HepG2 (cell line): Measurements from ENCODE around the gene TRAF5. TPM values are rescaled to one million over a fixed set of nuclear protein-coding genes. Genes with fewer than 3 reads are reported as not detected.

Experiments
- ATAC-seq: fragments of 200-7000 bp; cut with Tn5 transposase; 3 replicates; pipeline ENCODE4 v1.9.1; 2020; ENCODE audit warnings: mild to moderate bottlenecking, moderate library complexity
- BruUV-seq: library from RNA; stranded (reverse); fragments of 400-500 nt; replicated peaks from 2 replicates; lab custom pipeline; 2021; lab: Mats Ljungman, UMichigan
- CTCF ChIA-PET: fragments of 300-600 bp; formaldehyde crosslinking; extraction: SDS; loops from one replicate; lab custom pipeline; 2021; ENCODE audit warnings: low total read pairs, inconsistent platforms, low intra/inter-chr PET ratio; lab: Yijun Ruan, JAX
- POLR2A ChIA-PET: fragments of 350-600 bp; sonication (Branson Sonifier 250); formaldehyde crosslinking; loops from one replicate; lab custom pipeline; 2020; ENCODE audit warnings: antibody characterized with exemption, inconsistent platforms; lab: Yijun Ruan, JAX
- DNase-seq: peaks from one replicate; pipeline ENCODE4 v3.0.0-alpha.2; 2015; ENCODE audit warnings: low spot score
- FAIRE-seq: peaks from 3 replicates; lab custom pipeline; 2011; peaks lifted over from hg19 to GRCh38; lab: Jason Lieb, UNC
- H2AFZ ChIP-seq: one replicate; pipeline ENCODE4 v1.6.1; 2011; ENCODE audit warnings: low read length, inconsistent platforms
- H3K27ac ChIP-seq: fragments of 300-600 bp; 3 replicates; pipeline ENCODE4 v1.8.0; 2011; ENCODE audit warnings: mixed run types, mild to moderate bottlenecking, mixed read lengths, low read length, inconsistent platforms; ENCODE audit not compliant: insufficient read depth; ENCODE audit errors: extremely low read length
- H3K27me3 ChIP-seq, 2 experiments: fragments of 200-600 bp in 1 of 2; 2 replicates in 1 of 2; 3 replicates in 1 of 2; pipeline versions ENCODE4 v1.6.0 to v1.8.0; 2011; ENCODE audit warnings: low read length in 2 of 2, mild to moderate bottlenecking in 2 of 2, moderate library complexity in 2 of 2, inconsistent platforms in 1 of 2; ENCODE audit not compliant: insufficient read depth in 2 of 2, control insufficient read depth in 1 of 2
- H3K36me3 ChIP-seq, 2 experiments: fragments of 200-600 bp in 1 of 2; replicated peaks in 1 of 2; 2 replicates in 1 of 2; 3 replicates in 1 of 2; pipeline versions ENCODE4 v1.5.1 to v1.8.0; 2011; ENCODE audit warnings: low read length in 2 of 2, inconsistent platforms in 1 of 2; ENCODE audit not compliant: insufficient read depth in 2 of 2, control insufficient read depth in 1 of 2
- H3K4me1 ChIP-seq: 2 replicates; pipeline ENCODE4 v1.5.1; 2012; ENCODE audit warnings: low read length, inconsistent platforms; ENCODE audit not compliant: insufficient read depth
- H3K4me2 ChIP-seq: 2 replicates; pipeline ENCODE4 v1.6.0; 2011; ENCODE audit warnings: low read depth, low read length, inconsistent platforms
- H3K4me3 ChIP-seq, 3 experiments: fragments of 200-600 bp in 1 of 3; sonication (generic), shearing (Covaris generic) in 1 of 3; replicated peaks in 1 of 3; 2 replicates each; pipeline ENCODE4 v1.5.1; 2011 to 2016; ENCODE audit warnings: low read length in 3 of 3, inconsistent platforms in 2 of 3, low read depth in 2 of 3, mild to moderate bottlenecking in 2 of 3, control low read depth in 1 of 3, mixed read lengths in 1 of 3; ENCODE audit not compliant: insufficient read depth in 1 of 3
- H3K79me2 ChIP-seq: one replicate; pipeline ENCODE4 v1.6.1; 2011; ENCODE audit warnings: low read length, inconsistent platforms; ENCODE audit not compliant: insufficient read depth
- H3K9ac ChIP-seq: 2 replicates; pipeline ENCODE4 v1.6.0; 2011; ENCODE audit warnings: mild to moderate bottlenecking, low read depth, low read length, inconsistent platforms; ENCODE audit not compliant: insufficient read depth
- H3K9me3 ChIP-seq: 2 replicates; pipeline ENCODE4 v1.5.1; 2012; ENCODE audit warnings: mild to moderate bottlenecking, low read length
- H4K20me1 ChIP-seq: 2 replicates; pipeline ENCODE4 v1.6.0; 2011; ENCODE audit warnings: inconsistent platforms, mild to moderate bottlenecking, low read length, moderate library complexity; ENCODE audit not compliant: insufficient read depth
- CCAR2 ChIP-seq: fragments of 200-400 bp; formaldehyde crosslinking; optimal IDR thresholded peaks from 2 replicates; pipeline ENCODE3; 2018; ENCODE audit warnings: low read depth, mild to moderate bottlenecking, low read length, moderate library complexity
- PITX1 ChIP-seq: sonication (generic); formaldehyde crosslinking; IDR thresholded peaks from 2 replicates; pipeline ENCODE4 v1.5.1; 2020; ENCODE audit warnings: mild to moderate bottlenecking, missing genetic modification reagents
- TSC22D2 ChIP-seq: sonication (generic); formaldehyde crosslinking; IDR thresholded peaks from 2 replicates; pipeline ENCODE4 v1.5.1; 2020; ENCODE audit warnings: missing genetic modification reagents, mild to moderate bottlenecking, borderline replicate concordance
- WGBS: methylation state at CpG from one replicate; pipeline ENCODE4 v1.1.6; 2017; ENCODE audit warnings: low lambda C conversion rate; 5-methylcytosine and 5-hydroxymethylcytosine counted together
- in situ Hi-C: cut with HindIII; loops from 2 replicates; pipeline ENCODE4 v1.10.0; 2017; ENCODE audit warnings: low pct_unique_long_range_greater_than_20kb; ENCODE audit not compliant: extremely low pct_ligation_motif_present
- intact Hi-C: fragments of 100-400 bp; cut with micrococcal nuclease; formaldehyde crosslinking; loops from one replicate; pipeline ENCODE4 v1.10.0; 2022; ENCODE audit not compliant: unreplicated experiment
- polyA plus RNA-seq, 8 experiments: library from polyadenylated mRNA; depleted of rRNA in 3 of 8; stranded (reverse) in 7 of 8; unstranded in 1 of 8; fragments of >200 nt; fragmentation: Illumina TruSeq in 4 of 8; extraction: Trizol in 4 of 8; gene quantifications; 2 replicates each; pipeline versions ENCODE4 v1.2.1 to v1.2.3, GENCODE V29; 2011 to 2016; ENCODE audit warnings: low read depth in 4 of 8, missing spikeins in 1 of 8, mixed read lengths in 1 of 8; ENCODE audit not compliant: insufficient read depth in 1 of 8
- total RNA-seq, 5 experiments: library from RNA; depleted of rRNA; stranded (reverse); fragments of >200 nt; fragmentation: Illumina TruSeq; extraction: Trizol; gene quantifications; 2 replicates each; pipeline ENCODE4 v1.2.3, GENCODE V29; 2016; ENCODE audit warnings: low read depth in 1 of 5
- TF ChIP-seq, protein P1 (sequence below): sonication (generic); formaldehyde crosslinking; conservative IDR thresholded peaks from 2 replicates; pipeline ENCODE4 v1.8.0; 2022; ENCODE audit warnings: low read depth, missing genetic modification reagents
- TF ChIP-seq, protein P2 (sequence below): sonication (generic); formaldehyde crosslinking; IDR thresholded peaks from 2 replicates; pipeline ENCODE4 v1.4.0; 2020; ENCODE audit warnings: missing genetic modification reagents, borderline replicate concordance
- TF ChIP-seq, protein P3 (sequence below): sonication (generic); formaldehyde crosslinking; IDR thresholded peaks from 2 replicates; pipeline ENCODE4 v1.4.0; 2020; ENCODE audit warnings: mild to moderate bottlenecking, missing genetic modification reagents
- TF ChIP-seq, protein P4 (sequence below): sonication (generic); formaldehyde crosslinking; IDR thresholded peaks from 2 replicates; pipeline ENCODE4 v1.4.0; 2020; ENCODE audit warnings: missing genetic modification reagents, borderline replicate concordance
- TF ChIP-seq, protein P5 (sequence below): IDR thresholded peaks from 2 replicates; pipeline ENCODE4 v1.6.1; 2016; ENCODE audit warnings: mild to moderate bottlenecking, missing biosample characterization, missing genetic modification reagents
- TF ChIP-seq, protein P6 (sequence below): sonication (generic); formaldehyde crosslinking; IDR thresholded peaks from 2 replicates; pipeline ENCODE4 v1.9.0; 2021; ENCODE audit warnings: missing genetic modification reagents, mild to moderate bottlenecking, borderline replicate concordance

The TRAF5 gene
- total and polyA plus RNA-seq, 2 of the 13 experiments (the other 11 are each of a cell fraction or from before 2014, with no cell fraction given) = 0.27 to 1.6 TPM

DNA sequence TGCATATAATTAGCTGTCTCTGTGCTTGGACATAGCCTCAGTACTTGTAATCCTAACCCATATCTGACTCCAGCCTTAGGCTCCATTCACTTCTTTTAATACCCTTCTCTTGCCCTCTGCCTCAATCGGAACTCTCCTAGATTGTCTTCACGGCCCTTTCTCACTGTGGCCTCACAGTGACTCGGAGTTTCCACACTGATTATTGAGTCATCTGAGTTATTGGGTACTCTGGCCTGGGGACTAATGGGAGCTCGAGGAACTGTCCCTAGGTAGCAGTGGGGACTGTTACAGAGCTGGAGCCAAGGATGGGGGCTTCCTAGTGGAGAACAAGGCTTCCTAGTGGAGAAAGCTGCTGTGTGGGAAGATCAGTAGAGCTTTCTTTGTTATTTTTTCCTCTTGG, 17.0 kb downstream of the TRAF5 start (continued):
- TF ChIP-seq, protein P1, sequence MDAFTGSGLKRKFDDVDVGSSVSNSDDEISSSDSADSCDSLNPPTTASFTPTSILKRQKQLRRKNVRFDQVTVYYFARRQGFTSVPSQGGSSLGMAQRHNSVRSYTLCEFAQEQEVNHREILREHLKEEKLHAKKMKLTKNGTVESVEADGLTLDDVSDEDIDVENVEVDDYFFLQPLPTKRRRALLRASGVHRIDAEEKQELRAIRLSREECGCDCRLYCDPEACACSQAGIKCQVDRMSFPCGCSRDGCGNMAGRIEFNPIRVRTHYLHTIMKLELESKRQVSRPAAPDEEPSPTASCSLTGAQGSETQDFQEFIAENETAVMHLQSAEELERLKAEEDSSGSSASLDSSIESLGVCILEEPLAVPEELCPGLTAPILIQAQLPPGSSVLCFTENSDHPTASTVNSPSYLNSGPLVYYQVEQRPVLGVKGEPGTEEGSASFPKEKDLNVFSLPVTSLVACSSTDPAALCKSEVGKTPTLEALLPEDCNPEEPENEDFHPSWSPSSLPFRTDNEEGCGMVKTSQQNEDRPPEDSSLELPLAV (CRISPR knock-in tag) = no peak
- TF ChIP-seq, protein P2, sequence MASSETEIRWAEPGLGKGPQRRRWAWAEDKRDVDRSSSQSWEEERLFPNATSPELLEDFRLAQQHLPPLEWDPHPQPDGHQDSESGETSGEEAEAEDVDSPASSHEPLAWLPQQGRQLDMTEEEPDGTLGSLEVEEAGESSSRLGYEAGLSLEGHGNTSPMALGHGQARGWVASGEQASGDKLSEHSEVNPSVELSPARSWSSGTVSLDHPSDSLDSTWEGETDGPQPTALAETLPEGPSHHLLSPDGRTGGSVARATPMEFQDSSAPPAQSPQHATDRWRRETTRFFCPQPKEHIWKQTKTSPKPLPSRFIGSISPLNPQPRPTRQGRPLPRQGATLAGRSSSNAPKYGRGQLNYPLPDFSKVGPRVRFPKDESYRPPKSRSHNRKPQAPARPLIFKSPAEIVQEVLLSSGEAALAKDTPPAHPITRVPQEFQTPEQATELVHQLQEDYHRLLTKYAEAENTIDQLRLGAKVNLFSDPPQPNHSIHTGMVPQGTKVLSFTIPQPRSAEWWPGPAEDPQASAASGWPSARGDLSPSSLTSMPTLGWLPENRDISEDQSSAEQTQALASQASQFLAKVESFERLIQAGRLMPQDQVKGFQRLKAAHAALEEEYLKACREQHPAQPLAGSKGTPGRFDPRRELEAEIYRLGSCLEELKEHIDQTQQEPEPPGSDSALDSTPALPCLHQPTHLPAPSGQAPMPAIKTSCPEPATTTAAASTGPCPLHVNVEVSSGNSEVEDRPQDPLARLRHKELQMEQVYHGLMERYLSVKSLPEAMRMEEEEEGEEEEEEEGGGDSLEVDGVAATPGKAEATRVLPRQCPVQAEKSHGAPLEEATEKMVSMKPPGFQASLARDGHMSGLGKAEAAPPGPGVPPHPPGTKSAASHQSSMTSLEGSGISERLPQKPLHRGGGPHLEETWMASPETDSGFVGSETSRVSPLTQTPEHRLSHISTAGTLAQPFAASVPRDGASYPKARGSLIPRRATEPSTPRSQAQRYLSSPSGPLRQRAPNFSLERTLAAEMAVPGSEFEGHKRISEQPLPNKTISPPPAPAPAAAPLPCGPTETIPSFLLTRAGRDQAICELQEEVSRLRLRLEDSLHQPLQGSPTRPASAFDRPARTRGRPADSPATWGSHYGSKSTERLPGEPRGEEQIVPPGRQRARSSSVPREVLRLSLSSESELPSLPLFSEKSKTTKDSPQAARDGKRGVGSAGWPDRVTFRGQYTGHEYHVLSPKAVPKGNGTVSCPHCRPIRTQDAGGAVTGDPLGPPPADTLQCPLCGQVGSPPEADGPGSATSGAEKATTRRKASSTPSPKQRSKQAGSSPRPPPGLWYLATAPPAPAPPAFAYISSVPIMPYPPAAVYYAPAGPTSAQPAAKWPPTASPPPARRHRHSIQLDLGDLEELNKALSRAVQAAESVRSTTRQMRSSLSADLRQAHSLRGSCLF (CRISPR knock-in tag) = no peak
- TF ChIP-seq TSC22D2 (CRISPR knock-in tag) = no peak
- TF ChIP-seq, protein P3, sequence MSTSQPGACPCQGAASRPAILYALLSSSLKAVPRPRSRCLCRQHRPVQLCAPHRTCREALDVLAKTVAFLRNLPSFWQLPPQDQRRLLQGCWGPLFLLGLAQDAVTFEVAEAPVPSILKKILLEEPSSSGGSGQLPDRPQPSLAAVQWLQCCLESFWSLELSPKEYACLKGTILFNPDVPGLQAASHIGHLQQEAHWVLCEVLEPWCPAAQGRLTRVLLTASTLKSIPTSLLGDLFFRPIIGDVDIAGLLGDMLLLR (CRISPR knock-in tag) = no peak

DNA sequence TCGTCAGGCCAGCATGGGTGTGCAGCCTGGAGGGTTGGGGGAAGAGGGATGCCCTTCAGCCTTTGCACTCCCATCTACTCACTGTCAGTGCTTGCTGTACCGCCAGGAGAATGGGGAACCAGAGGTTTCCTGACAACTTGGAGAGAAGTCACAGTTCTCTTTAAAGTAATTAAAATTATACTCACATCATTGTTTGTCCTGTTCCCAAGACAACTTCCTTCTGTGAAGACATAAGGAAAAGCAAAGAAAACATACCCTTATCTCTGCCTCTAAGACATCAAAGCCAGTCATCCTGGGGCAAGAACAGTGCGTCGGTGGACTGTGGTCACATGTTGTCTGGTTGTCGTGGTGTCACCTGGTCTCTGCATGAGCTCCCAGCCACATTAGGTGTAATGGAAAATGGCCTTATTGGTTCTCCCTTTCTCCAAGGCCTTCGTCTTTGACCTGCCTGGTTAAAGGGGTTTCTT, 17.6 kb downstream of the TRAF5 start:
- BruUV-seq = no TSS peak
- FAIRE-seq = no peak
- TF ChIP-seq, protein P4, sequence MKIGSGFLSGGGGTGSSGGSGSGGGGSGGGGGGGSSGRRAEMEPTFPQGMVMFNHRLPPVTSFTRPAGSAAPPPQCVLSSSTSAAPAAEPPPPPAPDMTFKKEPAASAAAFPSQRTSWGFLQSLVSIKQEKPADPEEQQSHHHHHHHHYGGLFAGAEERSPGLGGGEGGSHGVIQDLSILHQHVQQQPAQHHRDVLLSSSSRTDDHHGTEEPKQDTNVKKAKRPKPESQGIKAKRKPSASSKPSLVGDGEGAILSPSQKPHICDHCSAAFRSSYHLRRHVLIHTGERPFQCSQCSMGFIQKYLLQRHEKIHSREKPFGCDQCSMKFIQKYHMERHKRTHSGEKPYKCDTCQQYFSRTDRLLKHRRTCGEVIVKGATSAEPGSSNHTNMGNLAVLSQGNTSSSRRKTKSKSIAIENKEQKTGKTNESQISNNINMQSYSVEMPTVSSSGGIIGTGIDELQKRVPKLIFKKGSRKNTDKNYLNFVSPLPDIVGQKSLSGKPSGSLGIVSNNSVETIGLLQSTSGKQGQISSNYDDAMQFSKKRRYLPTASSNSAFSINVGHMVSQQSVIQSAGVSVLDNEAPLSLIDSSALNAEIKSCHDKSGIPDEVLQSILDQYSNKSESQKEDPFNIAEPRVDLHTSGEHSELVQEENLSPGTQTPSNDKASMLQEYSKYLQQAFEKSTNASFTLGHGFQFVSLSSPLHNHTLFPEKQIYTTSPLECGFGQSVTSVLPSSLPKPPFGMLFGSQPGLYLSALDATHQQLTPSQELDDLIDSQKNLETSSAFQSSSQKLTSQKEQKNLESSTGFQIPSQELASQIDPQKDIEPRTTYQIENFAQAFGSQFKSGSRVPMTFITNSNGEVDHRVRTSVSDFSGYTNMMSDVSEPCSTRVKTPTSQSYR = no peak
- TF ChIP-seq CCAR2 (no peak), PITX1 (CRISPR knock-in tag) (no peak)
- TF ChIP-seq, protein P5, sequence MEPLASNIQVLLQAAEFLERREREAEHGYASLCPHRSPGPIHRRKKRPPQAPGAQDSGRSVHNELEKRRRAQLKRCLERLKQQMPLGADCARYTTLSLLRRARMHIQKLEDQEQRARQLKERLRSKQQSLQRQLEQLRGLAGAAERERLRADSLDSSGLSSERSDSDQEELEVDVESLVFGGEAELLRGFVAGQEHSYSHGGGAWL (CRISPR knock-in tag) = no peak
- TF ChIP-seq, protein P6, sequence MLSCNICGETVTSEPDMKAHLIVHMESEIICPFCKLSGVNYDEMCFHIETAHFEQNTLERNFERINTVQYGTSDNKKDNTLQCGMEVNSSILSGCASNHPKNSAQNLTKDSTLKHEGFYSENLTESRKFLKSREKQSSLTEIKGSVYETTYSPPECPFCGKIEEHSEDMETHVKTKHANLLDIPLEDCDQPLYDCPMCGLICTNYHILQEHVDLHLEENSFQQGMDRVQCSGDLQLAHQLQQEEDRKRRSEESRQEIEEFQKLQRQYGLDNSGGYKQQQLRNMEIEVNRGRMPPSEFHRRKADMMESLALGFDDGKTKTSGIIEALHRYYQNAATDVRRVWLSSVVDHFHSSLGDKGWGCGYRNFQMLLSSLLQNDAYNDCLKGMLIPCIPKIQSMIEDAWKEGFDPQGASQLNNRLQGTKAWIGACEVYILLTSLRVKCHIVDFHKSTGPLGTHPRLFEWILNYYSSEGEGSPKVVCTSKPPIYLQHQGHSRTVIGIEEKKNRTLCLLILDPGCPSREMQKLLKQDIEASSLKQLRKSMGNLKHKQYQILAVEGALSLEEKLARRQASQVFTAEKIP (CRISPR knock-in tag) = no peak

More for the DNA sequence above, 17.6 kb downstream of the TRAF5 start:
- Histone ChIP-seq H3K27me3 (no peaks in the 10 kb centered on the region), H2AFZ (no peak overlapping the region), H4K20me1 (no peaks in the 10 kb centered on the region), H3K79me2 (no peaks in the 10 kb centered on the region), H3K4me3 (no peak overlapping the region), H3K4me2 (no peak overlapping the region), H3K27ac (no peak overlapping the region), H3K9me3 (no peaks in the 10 kb centered on the region), H3K36me3 (no peaks in the 10 kb centered on the region), H3K9ac (no peak overlapping the region), H3K4me1 (no peaks in the 10 kb centered on the region)
- ATAC-seq = no peak
- intact Hi-C loops (no loop called here), in situ Hi-C loops (no loop called here)
- WGBS = 28% methylated on average over 5 of the region's 6 CpGs
- POLR2A ChIA-PET = no interaction called here
- CTCF ChIA-PET = no interaction called here
- no peak for DNase-seq
